Measurements from ENCODE around the gene TNIK.

GRCh38 chr3:171321559-171322360 is 138.4 kb downstream of the TNIK start:
- TF ChIP-seq CTCF (IDR thresholded peaks at IDR 0.05) (no peak), ZFX (IDR thresholded peaks at IDR 0.05; ENCODE audit: borderline replicate concordance) (no peak)
